WERI-Rb-1 (cell line): ENCODE data around the gene UBE2QL1.

ENCODE experiments used
- DNase-seq: peaks from one replicate; pipeline ENCODE4 v3.0.0-alpha.2; 2020
- H3K27ac ChIP-seq: fragments of 250-450 bp; sonication (Bioruptor Pico); 2 replicates; pipeline ENCODE4 v1.5.1; 2020; ENCODE audit warnings: mild to moderate bottlenecking, moderate library complexity
- H3K27me3 ChIP-seq: fragments of 250-450 bp; sonication (Bioruptor Pico); 2 replicates; pipeline ENCODE4 v1.5.1; 2021; ENCODE audit warnings: mild to moderate bottlenecking, low read depth, moderate library complexity; ENCODE audit not compliant: insufficient read depth, severe bottlenecking
- H3K36me3 ChIP-seq: fragments of 250-450 bp; sonication (Bioruptor Pico); 2 replicates; pipeline ENCODE4 v1.5.1; 2020; ENCODE audit warnings: mild to moderate bottlenecking, moderate library complexity
- H3K4me3 ChIP-seq: 2 replicates; pipeline ENCODE4 v1.5.1; 2011; ENCODE audit warnings: low read depth, mild to moderate bottlenecking, control low read depth, low read length
- H3K9me3 ChIP-seq: fragments of 250-450 bp; sonication (Bioruptor Pico); 2 replicates; pipeline ENCODE4 v1.5.1; 2021; ENCODE audit warnings: mild to moderate bottlenecking, moderate library complexity; ENCODE audit not compliant: severe bottlenecking
- TF ChIP-seq, protein P1 (sequence below): IDR thresholded peaks from 2 replicates; pipeline ENCODE4 v1.5.1; 2011; ENCODE audit warnings: low read depth, mild to moderate bottlenecking, control low read depth, inconsistent platforms, low read length

UBE2QL1 gene

GRCh38 chr5:6458833-6459232 lies 10.2 kb downstream of the UBE2QL1 start:
- Histone ChIP-seq H3K9me3 (no peaks in the 10 kb centered on the region), H3K36me3 (no peaks in the 10 kb centered on the region), H3K27me3 (no peaks in the 10 kb centered on the region), H3K27ac (no peak overlapping the region), H3K4me3 (no peak overlapping the region)
- TF ChIP-seq, protein P1, sequence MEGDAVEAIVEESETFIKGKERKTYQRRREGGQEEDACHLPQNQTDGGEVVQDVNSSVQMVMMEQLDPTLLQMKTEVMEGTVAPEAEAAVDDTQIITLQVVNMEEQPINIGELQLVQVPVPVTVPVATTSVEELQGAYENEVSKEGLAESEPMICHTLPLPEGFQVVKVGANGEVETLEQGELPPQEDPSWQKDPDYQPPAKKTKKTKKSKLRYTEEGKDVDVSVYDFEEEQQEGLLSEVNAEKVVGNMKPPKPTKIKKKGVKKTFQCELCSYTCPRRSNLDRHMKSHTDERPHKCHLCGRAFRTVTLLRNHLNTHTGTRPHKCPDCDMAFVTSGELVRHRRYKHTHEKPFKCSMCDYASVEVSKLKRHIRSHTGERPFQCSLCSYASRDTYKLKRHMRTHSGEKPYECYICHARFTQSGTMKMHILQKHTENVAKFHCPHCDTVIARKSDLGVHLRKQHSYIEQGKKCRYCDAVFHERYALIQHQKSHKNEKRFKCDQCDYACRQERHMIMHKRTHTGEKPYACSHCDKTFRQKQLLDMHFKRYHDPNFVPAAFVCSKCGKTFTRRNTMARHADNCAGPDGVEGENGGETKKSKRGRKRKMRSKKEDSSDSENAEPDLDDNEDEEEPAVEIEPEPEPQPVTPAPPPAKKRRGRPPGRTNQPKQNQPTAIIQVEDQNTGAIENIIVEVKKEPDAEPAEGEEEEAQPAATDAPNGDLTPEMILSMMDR, result no peak
- DNase-seq, result no peak

DNA sequence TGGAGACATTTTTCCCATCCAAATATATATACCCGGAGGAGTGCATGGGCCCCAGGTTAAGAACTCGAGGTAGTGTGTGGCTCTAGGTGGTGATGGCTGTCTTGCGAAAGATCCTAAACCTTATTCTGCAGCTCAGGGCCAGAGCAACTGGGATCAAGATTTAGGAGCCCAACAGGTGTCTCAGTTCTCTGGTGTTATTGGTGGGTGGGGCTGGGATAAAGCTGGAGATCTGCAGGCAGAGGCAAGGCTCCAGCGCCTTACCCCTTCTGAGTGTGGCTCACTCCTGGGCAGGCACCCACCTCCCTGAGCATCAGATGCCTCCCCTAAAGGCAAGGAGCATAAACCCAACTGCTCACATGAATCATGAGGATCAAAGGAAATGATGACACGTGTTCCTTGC lies 11.2 kb downstream of the UBE2QL1 start:
- Histone ChIP-seq H3K4me3 (no peak overlapping the region), H3K36me3 (no peaks in the 10 kb centered on the region), H3K27me3 (no peaks in the 10 kb centered on the region), H3K9me3 (no peaks in the 10 kb centered on the region), H3K27ac (no peak overlapping the region)
- TF ChIP-seq, protein P1, result no peak
- DNase-seq, result no peak

GRCh38 chr5:6461006-6461405 lies 12.3 kb downstream of the UBE2QL1 start:
- TF ChIP-seq, protein P1, result no peak
- no peak overlapping the region for H3K27ac ChIP-seq
- DNase-seq, result no peak
- no peaks in the 10 kb centered on the region for H3K9me3 ChIP-seq
- no peak overlapping the region for H3K4me3 ChIP-seq
- no peaks in the 10 kb centered on the region for H3K36me3 ChIP-seq
- H3K27me3 ChIP-seq, result no peaks in the 10 kb centered on the region

- TF ChIP-seq, protein P1, result no peak
Measured at GRCh38 chr5:6461793-6462650, 13.4 kb downstream of the UBE2QL1 start.

GRCh38 chr5:6462671-6463070 lies 14.0 kb downstream of the UBE2QL1 start:
- no peaks in the 10 kb centered on the region for H3K36me3 ChIP-seq
- no peaks in the 10 kb centered on the region for H3K9me3 ChIP-seq
- TF ChIP-seq, protein P1, result no peak
- H3K4me3 ChIP-seq, result no peak overlapping the region
- no peak overlapping the region for H3K27ac ChIP-seq
- DNase-seq, result no peak
- H3K27me3 ChIP-seq, result no peaks in the 10 kb centered on the region

More at GRCh38 chr5:6461793-6462650, 13.4 kb downstream of the UBE2QL1 start:
- no peaks in the 10 kb centered on the region for H3K27me3 ChIP-seq
- no peak overlapping the region for H3K27ac ChIP-seq
- no peak for DNase-seq
- H3K36me3 ChIP-seq, result no peaks in the 10 kb centered on the region
- no peaks in the 10 kb centered on the region for H3K9me3 ChIP-seq
- no peak overlapping the region for H3K4me3 ChIP-seq
